ENCODE measurements around the gene FAM180B. TPM values are rescaled to one million over a fixed set of nuclear protein-coding genes. Genes with fewer than 3 reads are reported as not detected.

The FAM180B gene
- total and polyA plus RNA-seq, 2 of the 4 experiments (the other 2 are of a cell fraction), result not detected

DNA sequence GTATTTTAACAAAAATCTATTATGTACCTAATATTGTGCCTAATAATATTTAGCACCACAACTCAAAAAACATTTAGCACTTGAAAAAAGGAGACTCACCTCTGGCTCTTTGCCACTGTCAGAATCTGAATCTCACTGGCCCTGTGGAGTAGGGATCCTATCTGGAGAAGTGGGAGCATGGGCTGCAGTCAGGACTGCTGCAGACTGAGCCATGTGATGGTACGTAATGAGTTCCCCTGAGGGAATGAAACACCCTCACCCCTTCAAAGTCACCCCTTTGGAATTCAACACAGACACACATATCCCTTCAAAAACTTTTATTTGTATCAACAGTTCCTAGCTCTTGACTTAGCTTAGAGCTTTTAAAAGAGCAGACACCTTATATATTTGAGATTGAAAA is 14.6 kb upstream of the FAM180B start:
- H3K4ac ChIP-seq (ENCODE audit: low read depth, low read length), result no peak overlapping the region
- no peak overlapping the region for H3K27ac ChIP-seq (ENCODE audit: insufficient read depth, low read length)
- no peak overlapping the region for H3K18ac ChIP-seq (ENCODE audit: low read depth, low read length)
- H4K8ac ChIP-seq (ENCODE audit: low read depth in 2 of 2, low read length in 2 of 2), result no peak overlapping the region
- BruUV-seq (replicated peaks), result no TSS peak
- intact Hi-C loops (cut with micrococcal nuclease) (no loop called here), in situ Hi-C loops (cut with MboI; ENCODE audit: low sequenced_read_pairs) (no loop called here), dilution Hi-C loops (cut with HindIII; ENCODE audit: low sequenced_read_pairs, unreplicated experiment) (no loop called here)
- no CpG with 5 or more reads among the region's 1 CpG for WGBS, 2 experiments (ENCODE audit: extremely low coverage in 2 of 2, insufficient read length in 1 of 2)
- H3K27me3 ChIP-seq (ENCODE audit: control insufficient read depth, insufficient read depth, low read length), result no peaks in the 10 kb centered on the region
- H3K23ac ChIP-seq (ENCODE audit: low read depth, low read length), result no peak overlapping the region
- H3K79me1 ChIP-seq (ENCODE audit: low read depth in 1 of 2, low read length in 2 of 2), result peaks cover 28 to 54% of the 10 kb centered on the region in 2 experiments
- H2BK120ac ChIP-seq (ENCODE audit: low read depth, low read length), result no peak overlapping the region
- H3K9me3 ChIP-seq (ENCODE audit: control insufficient read depth, insufficient read depth, low read length), result no peaks in the 10 kb centered on the region
- H4K91ac ChIP-seq (ENCODE audit: insufficient read depth, low read depth, low read length), result no peak overlapping the region
- H4K20me1 ChIP-seq (ENCODE audit: insufficient read depth, low read length), result peaks cover 13% of the 10 kb centered on the region; the same call in 1 of the 2 replicates
- H2AK9ac ChIP-seq (replicated peaks; ENCODE audit: low read depth, low read length, poor library complexity), result no peak overlapping the region
- no peak overlapping the region for H3K9ac ChIP-seq (ENCODE audit: low read depth, low read length)
- TF ChIP-seq CEBPB (IDR thresholded peaks at IDR 0.05; ENCODE audit: low read depth, low read length) (no peak), CHD1 (IDR thresholded peaks at IDR 0.05; ENCODE audit: low read depth, low read length) (no peak), SMC3 (IDR thresholded peaks at IDR 0.05; ENCODE audit: low read depth, low read length) (no peak), MXI1 (IDR thresholded peaks at IDR 0.05; ENCODE audit: borderline replicate concordance, low read depth, low read length) (peak; percentile 70), NFE2L2 (IDR thresholded peaks at IDR 0.05; ENCODE audit: low read depth, low read length) (no peak), BHLHE40 (IDR thresholded peaks at IDR 0.05; ENCODE audit: low read depth, low read length) (no peak), FOS (IDR thresholded peaks at IDR 0.05; ENCODE audit: low read depth, low read length) (peak; percentile 36; the same call in 1 of the 2 replicates), RFX5 (IDR thresholded peaks at IDR 0.05; ENCODE audit: low read depth, low read length) (no peak), MAFK (IDR thresholded peaks at IDR 0.05; ENCODE audit: low read depth, low read length) (no peak), RAD21 (IDR thresholded peaks at IDR 0.05; ENCODE audit: low read length) (no peak)
- TF ChIP-seq, protein P1, sequence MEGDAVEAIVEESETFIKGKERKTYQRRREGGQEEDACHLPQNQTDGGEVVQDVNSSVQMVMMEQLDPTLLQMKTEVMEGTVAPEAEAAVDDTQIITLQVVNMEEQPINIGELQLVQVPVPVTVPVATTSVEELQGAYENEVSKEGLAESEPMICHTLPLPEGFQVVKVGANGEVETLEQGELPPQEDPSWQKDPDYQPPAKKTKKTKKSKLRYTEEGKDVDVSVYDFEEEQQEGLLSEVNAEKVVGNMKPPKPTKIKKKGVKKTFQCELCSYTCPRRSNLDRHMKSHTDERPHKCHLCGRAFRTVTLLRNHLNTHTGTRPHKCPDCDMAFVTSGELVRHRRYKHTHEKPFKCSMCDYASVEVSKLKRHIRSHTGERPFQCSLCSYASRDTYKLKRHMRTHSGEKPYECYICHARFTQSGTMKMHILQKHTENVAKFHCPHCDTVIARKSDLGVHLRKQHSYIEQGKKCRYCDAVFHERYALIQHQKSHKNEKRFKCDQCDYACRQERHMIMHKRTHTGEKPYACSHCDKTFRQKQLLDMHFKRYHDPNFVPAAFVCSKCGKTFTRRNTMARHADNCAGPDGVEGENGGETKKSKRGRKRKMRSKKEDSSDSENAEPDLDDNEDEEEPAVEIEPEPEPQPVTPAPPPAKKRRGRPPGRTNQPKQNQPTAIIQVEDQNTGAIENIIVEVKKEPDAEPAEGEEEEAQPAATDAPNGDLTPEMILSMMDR (conservative IDR thresholded peaks at IDR 0.05; ENCODE audit: low read depth, low read length), result no peak
- TF ChIP-seq, protein P2, sequence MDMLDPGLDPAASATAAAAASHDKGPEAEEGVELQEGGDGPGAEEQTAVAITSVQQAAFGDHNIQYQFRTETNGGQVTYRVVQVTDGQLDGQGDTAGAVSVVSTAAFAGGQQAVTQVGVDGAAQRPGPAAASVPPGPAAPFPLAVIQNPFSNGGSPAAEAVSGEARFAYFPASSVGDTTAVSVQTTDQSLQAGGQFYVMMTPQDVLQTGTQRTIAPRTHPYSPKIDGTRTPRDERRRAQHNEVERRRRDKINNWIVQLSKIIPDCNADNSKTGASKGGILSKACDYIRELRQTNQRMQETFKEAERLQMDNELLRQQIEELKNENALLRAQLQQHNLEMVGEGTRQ (IDR thresholded peaks at IDR 0.05; ENCODE audit: low read depth, low read length), result peak; percentile 81
- TF ChIP-seq, protein P3, sequence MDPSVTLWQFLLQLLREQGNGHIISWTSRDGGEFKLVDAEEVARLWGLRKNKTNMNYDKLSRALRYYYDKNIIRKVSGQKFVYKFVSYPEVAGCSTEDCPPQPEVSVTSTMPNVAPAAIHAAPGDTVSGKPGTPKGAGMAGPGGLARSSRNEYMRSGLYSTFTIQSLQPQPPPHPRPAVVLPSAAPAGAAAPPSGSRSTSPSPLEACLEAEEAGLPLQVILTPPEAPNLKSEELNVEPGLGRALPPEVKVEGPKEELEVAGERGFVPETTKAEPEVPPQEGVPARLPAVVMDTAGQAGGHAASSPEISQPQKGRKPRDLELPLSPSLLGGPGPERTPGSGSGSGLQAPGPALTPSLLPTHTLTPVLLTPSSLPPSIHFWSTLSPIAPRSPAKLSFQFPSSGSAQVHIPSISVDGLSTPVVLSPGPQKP (IDR thresholded peaks at IDR 0.05; ENCODE audit: borderline replicate concordance, low read depth, low read length), result no peak
- no peak overlapping the region for H4K5ac ChIP-seq (ENCODE audit: low read depth, low read length)
- ChIA-PET CTCF (interaction anchor here (0.9 kb wide), 1 partner anchor 20 kb away, joined by 7 read pairs; no protein-coding TSS in a partner anchor), POLR2A (ENCODE audit: unreplicated experiment) (no interaction called here)
- no peak overlapping the region for H2BK20ac ChIP-seq (ENCODE audit: low read depth, low read length)
- DNase-seq (peak; percentile 85), ATAC-seq (ENCODE audit: low read depth) (peak; percentile 96)
- H3K56ac ChIP-seq (ENCODE audit: extremely low read depth, insufficient read depth, low read length), result no peak overlapping the region
- H3K9me1 ChIP-seq (ENCODE audit: insufficient read depth, low read length), result peaks cover 9% of the 10 kb centered on the region
- no peak overlapping the region for H2AK5ac ChIP-seq (ENCODE audit: low read depth, low read length)
- no peak overlapping the region for H3K4me3 ChIP-seq (ENCODE audit: insufficient read depth, low read depth, low read length)
- H2BK5ac ChIP-seq (ENCODE audit: low read depth, low read length, poor library complexity, severe bottlenecking), result peak overlapping the region; percentile 80
- H3K14ac ChIP-seq (replicated peaks; ENCODE audit: low read depth, low read length), result no peak overlapping the region
- H2AFZ ChIP-seq (replicated peaks; ENCODE audit: low read length, poor library complexity), result no peak overlapping the region
- no peak overlapping the region for H3K4me2 ChIP-seq (ENCODE audit: low read depth, low read length)
- H3K36me3 ChIP-seq (ENCODE audit: control insufficient read depth, insufficient read depth, low read length), result peaks cover 28% of the 10 kb centered on the region
- no peak overlapping the region for H2BK15ac ChIP-seq (ENCODE audit: low read depth, low read length)
- H3K4me1 ChIP-seq (ENCODE audit: control insufficient read depth, insufficient read depth, low read length), result peaks cover 6% of the 10 kb centered on the region
